ENCODE results near the gene FAM186B. TPM values are rescaled to one million over a fixed set of nuclear protein-coding genes. Genes with fewer than 3 reads are reported as not detected.

The FAM186B gene
- total RNA-seq, 3 donors from 2014 or later: 0.59 to 0.98 (median 0.96) TPM

GRCh38 chr12:49598527-49598926 lies 6.9 kb downstream of the FAM186B start:
- Histone ChIP-seq H3K36me3 (no peaks in the 10 kb centered on the region), H3K4me1 (no peaks in the 10 kb centered on the region), H3K9me3 (no peaks in the 10 kb centered on the region), H3K27ac (no peak overlapping the region), H3K27me3 (no peaks in the 10 kb centered on the region), H3K4me3 (no peak overlapping the region)
- no peak for DNase-seq (ENCODE audit: low spot score in 2 of 2)
- intact Hi-C loops (cut with DNase I; ENCODE audit: low total_unique reads): no loop called here
- TF ChIP-seq POLR2A (IDR thresholded peaks at IDR 0.05) (no peak), POLR2AphosphoS5 (IDR thresholded peaks at IDR 0.05) (no peak)

- Histone ChIP-seq H3K36me3 (no peaks in the 10 kb centered on the region), H3K27ac (no peak overlapping the region), H3K27me3 (no peaks in the 10 kb centered on the region), H3K4me3 (no peak overlapping the region), H3K9me3 (no peaks in the 10 kb centered on the region), H3K4me1 (no peaks in the 10 kb centered on the region)
- intact Hi-C loops (cut with DNase I; ENCODE audit: low total_unique reads): no loop called here
- DNase-seq (ENCODE audit: low spot score in 2 of 2): no peak
- TF ChIP-seq POLR2AphosphoS5 (IDR thresholded peaks at IDR 0.05) (no peak), POLR2A (IDR thresholded peaks at IDR 0.05) (no peak)
- TF ChIP-seq, protein P1, sequence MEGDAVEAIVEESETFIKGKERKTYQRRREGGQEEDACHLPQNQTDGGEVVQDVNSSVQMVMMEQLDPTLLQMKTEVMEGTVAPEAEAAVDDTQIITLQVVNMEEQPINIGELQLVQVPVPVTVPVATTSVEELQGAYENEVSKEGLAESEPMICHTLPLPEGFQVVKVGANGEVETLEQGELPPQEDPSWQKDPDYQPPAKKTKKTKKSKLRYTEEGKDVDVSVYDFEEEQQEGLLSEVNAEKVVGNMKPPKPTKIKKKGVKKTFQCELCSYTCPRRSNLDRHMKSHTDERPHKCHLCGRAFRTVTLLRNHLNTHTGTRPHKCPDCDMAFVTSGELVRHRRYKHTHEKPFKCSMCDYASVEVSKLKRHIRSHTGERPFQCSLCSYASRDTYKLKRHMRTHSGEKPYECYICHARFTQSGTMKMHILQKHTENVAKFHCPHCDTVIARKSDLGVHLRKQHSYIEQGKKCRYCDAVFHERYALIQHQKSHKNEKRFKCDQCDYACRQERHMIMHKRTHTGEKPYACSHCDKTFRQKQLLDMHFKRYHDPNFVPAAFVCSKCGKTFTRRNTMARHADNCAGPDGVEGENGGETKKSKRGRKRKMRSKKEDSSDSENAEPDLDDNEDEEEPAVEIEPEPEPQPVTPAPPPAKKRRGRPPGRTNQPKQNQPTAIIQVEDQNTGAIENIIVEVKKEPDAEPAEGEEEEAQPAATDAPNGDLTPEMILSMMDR (IDR thresholded peaks at IDR 0.05): no peak
Observed at GRCh38 chr12:49588721-49589516, 16.5 kb downstream of the FAM186B start.

- no peak overlapping the region for H3K4me3 ChIP-seq
- no peak overlapping the region for H3K27ac ChIP-seq
- no peaks in the 10 kb centered on the region for H3K9me3 ChIP-seq
- intact Hi-C loops (cut with DNase I; ENCODE audit: low total_unique reads): no loop called here
- DNase-seq (ENCODE audit: low spot score in 2 of 2): no peak
- no peaks in the 10 kb centered on the region for H3K4me1 ChIP-seq
- no peaks in the 10 kb centered on the region for H3K27me3 ChIP-seq
- no peaks in the 10 kb centered on the region for H3K36me3 ChIP-seq
- TF ChIP-seq, protein P1 (IDR thresholded peaks at IDR 0.05): no peak
- TF ChIP-seq POLR2A (IDR thresholded peaks at IDR 0.05) (no peak), POLR2AphosphoS5 (IDR thresholded peaks at IDR 0.05) (no peak)
Observed at GRCh38 chr12:49588281-49588680, 17.2 kb downstream of the FAM186B start.

DNA sequence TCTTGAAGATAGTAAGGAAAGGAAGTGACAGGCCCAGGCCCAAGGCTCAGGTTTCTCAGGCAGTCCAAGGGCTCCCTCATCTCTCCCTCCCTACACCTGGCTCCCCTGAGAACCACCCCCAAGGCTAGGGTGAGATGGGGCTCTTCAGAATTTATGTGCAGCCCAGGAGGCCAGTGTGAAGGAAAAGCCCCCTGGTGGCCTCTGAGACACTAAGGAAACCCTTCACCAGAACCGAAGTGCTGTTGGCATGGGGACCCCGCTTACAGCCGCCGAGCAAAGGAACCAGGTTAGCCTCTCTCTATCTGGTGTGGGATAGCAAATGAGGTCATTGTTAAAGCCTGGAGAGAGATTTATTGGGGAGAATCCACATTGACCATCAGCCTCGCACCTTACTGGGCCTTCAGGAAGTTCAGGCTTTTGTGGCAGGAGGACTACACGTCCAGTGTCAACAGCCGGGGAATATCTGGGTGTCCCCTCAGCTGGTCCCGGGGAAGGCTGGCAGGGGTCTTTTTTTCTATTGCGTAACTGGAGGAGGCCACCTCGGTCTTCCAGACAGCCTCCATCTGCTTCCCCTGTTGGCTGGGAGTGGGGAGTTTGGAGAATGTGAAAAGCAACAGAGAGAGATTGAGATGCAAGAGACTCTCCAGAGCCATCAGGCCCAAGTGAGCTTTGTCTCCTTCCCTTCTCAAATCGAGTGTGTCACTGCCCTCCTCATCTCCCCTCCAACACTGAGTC lies 18.1 kb downstream of the FAM186B start:
- intact Hi-C loops (cut with DNase I; ENCODE audit: low total_unique reads): no loop called here

More for the DNA sequence above, 18.1 kb downstream of the FAM186B start:
- Histone ChIP-seq H3K27me3 (no peaks in the 10 kb centered on the region), H3K9me3 (no peaks in the 10 kb centered on the region), H3K4me1 (no peaks in the 10 kb centered on the region), H3K36me3 (no peaks in the 10 kb centered on the region), H3K4me3 (no peak overlapping the region), H3K27ac (no peak overlapping the region)
- no peak for DNase-seq (ENCODE audit: low spot score in 2 of 2)
- TF ChIP-seq, protein P1 (IDR thresholded peaks at IDR 0.05): no peak
- TF ChIP-seq POLR2AphosphoS5 (IDR thresholded peaks at IDR 0.05) (no peak), POLR2A (IDR thresholded peaks at IDR 0.05) (no peak)
